Measurements from ENCODE around the gene GGT5.

- TF ChIP-seq POLR2A (IDR thresholded peaks at IDR 0.05) (no peak), CTCF (IDR thresholded peaks at IDR 0.05) (no peak)
Measured at GRCh38 chr22:24190596-24191208, 54.2 kb downstream of the GGT5 start.

Data from body of pancreas (tissue), 4 donors.